Skin epidermis (tissue), 12 donors: Measurements from ENCODE around the gene NEMP2.

ENCODE experiments used
- H3K27ac ChIP-seq, 21 experiments: fragments of 200-600 bp; sonication (generic) in 11 of 21; one replicate each; pipeline ENCODE4 v1.5.0; 2020; ENCODE audit warnings: mild to moderate bottlenecking in 3 of 21, inconsistent platforms in 2 of 21, moderate library complexity in 2 of 21
- H3K4me3 ChIP-seq, 7 experiments: fragments of 200-600 bp; sonication (generic) in 2 of 7; one replicate each; pipeline ENCODE4 v1.5.0; 2020; ENCODE audit warnings: inconsistent platforms in 2 of 7, mild to moderate bottlenecking in 2 of 7, moderate library complexity in 1 of 7

The NEMP2 gene

GRCh38 chr2:190562121-190562520 lies 27.6 kb upstream of the NEMP2 start:
- Histone ChIP-seq H3K27ac (no peak overlapping the region), H3K4me3 (no peak overlapping the region)

DNA sequence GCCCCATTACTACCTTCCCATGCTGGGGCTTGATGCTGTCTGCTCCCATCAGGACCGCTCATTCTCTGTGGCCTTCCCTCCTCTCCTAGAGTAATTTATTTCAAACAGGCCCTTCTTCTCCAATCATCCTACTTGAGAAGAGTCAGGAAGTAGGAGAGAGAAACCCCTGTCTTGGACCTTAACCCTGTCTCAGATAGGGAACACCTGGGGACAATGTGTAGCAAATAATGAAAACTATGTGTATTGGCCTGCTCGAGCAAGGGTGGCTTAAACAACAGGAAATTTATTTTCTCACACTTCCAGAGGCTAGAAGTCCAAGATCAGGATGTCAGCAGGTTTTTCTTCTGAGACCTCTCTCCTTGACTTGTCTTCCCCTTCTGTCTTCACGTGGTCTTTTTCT lies 26.6 kb upstream of the NEMP2 start:
- Histone ChIP-seq H3K4me3 (no peak overlapping the region), H3K27ac (no peak overlapping the region)

DNA sequence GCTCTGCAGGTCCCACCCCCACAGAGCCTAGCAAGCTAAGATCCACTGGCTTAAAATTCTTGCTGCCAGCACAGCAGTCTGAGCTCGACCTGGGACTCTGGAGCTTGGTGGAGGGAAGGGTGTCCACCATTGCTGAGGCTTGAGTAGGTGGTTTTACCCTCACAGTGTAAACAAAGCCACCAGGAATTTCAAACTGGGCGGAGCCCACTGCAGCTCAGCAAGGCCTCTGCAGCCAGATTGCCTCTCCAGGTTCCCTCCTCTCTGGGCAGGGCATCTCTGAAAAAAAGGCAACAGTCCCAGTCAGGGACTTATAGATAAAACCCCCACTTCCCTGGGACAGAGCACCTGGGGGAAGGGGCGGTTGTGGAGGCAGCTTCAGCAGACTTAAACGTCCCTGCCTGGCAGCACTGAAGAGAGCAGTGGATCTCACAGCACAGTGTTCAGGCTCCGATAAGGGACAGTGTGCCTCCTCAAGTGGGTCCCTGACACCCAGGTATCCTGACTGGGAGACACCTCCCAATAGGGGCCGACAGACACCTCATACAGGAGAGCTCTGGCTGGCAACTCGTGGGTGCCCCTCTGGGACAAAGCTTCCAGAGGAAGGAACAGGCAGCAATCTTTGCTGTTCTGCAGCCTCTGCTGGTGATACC lies 20.0 kb upstream of the NEMP2 start:
- Histone ChIP-seq H3K27ac (no peak overlapping the region), H3K4me3 (no peak overlapping the region)

- Histone ChIP-seq H3K4me3 (no peak overlapping the region), H3K27ac (no peak overlapping the region)
These were observed 18.7 kb upstream of the NEMP2 start for GRCh38 chr2:190553254-190553653.

- Histone ChIP-seq H3K27ac (no peak overlapping the region), H3K4me3 (no peak overlapping the region)
These were observed 17.4 kb upstream of the NEMP2 start for GRCh38 chr2:190551928-190552327.

- no peak overlapping the region for H3K4me3 ChIP-seq
- H3K27ac ChIP-seq: no peak overlapping the region
These were observed 15.6 kb upstream of the NEMP2 start for GRCh38 chr2:190550137-190550536.

DNA sequence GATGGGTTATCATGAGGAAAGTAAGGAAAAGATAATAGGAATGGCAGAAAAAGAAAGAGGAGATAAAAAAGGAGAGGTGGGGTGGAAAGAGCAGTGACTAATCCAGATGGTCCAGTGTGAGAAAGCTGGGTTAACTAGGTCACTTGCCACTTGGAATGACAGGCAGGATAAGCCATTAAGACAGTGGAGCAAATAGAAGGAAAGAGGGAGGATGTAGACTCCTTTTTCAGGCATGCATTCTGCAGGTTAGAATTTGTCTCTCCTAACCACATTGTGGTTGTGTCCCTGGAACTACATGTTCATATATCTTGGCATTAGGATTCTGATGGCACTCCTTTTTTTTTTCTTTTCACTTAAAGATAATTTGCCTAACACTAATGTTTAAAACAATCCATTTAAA lies 13.4 kb upstream of the NEMP2 start:
- Histone ChIP-seq H3K4me3 (no peak overlapping the region), H3K27ac (no peak overlapping the region)

DNA sequence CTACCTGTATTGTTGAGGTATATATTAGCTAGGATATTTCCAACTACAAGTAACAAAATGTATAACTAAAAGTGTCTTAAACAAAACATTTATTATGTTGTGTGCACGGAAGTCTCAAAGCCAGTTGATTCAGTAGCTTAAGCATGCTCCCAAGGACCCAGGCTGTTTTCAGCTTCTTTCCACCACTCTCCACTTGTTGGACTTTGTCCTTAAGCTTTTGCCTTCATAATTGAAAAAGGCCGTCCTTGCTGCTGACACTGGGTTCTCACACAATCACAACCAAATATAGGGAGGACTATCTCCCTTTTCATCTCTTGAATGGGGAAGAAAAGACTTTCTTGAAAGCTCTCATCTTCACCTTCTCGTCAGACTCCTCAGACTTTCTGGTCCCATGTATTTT lies 12.2 kb upstream of the NEMP2 start:
- Histone ChIP-seq H3K4me3 (no peak overlapping the region), H3K27ac (no peak overlapping the region)

DNA sequence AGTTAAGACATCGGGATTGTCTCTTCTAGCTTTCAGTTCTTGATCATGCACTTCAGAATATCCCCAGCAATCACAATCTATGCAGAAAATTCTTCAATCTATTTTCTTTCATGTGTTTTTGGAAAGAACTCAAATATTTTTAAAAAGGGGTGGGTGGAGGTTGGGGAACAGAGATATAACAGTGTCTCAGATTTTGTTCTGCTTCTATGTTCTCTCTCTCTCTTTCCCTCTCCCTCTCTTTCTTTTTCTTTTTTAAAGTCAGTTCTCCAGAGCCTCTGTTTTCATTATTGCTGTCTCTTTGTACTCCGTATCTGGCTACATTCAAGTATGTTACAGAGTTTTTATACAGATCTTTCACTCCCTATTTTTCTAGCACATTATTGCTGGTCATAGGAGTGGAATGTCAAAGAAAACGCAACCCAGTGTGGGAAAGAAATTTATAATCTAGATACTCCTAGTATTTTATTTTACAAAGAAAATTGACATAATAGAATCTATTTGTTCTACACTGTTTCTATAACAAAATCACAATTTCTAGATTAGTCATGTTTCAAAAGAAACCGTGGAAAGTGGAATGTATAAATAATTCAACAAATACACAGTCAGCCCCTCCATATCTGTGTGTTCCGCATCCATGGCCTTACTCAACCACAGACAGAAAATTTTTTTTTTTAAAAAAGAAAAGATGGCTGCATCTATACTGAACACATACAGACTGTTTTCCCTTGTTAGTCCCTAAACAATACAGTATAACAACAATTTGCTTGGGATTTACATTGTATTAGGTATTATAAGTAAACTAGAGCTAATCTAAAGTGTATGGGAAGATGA lies 11.2 kb upstream of the NEMP2 start:
- Histone ChIP-seq H3K27ac (peak overlapping the region in 1 of 21 experiments; percentile 29), H3K4me3 (no peak overlapping the region)

GRCh38 chr2:190545093-190545492 lies 10.6 kb upstream of the NEMP2 start:
- Histone ChIP-seq H3K4me3 (no peak overlapping the region), H3K27ac (peak overlapping the region in 1 of 21 experiments; percentile 29)

GRCh38 chr2:190540048-190540447 lies 5.5 kb upstream of the NEMP2 start:
- no peak overlapping the region for H3K4me3 ChIP-seq
- no peak overlapping the region for H3K27ac ChIP-seq

GRCh38 chr2:190538201-190538600 lies 3.7 kb upstream of the NEMP2 start:
- no peak overlapping the region for H3K27ac ChIP-seq
- H3K4me3 ChIP-seq: no peak overlapping the region

DNA sequence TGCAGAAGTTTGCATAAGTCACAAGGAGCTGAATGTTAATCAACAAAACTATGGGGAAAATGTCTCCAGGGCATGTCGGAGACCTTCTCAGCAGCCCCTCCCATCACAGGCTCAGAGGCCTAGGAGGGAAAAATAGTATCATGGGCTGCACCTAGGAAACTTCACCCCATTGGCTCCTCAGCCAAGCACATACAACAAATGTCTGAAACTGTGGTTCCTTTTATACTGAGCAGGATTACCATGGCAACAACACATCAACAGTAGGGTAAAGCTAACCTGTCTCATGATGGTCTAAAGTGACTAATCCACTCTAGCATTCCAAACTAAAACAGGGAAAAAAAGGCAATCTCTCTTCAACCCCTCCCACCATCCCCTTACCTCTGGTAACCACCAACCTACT lies 3.2 kb upstream of the NEMP2 start:
- H3K27ac ChIP-seq: no peak overlapping the region
- H3K4me3 ChIP-seq: no peak overlapping the region

DNA sequence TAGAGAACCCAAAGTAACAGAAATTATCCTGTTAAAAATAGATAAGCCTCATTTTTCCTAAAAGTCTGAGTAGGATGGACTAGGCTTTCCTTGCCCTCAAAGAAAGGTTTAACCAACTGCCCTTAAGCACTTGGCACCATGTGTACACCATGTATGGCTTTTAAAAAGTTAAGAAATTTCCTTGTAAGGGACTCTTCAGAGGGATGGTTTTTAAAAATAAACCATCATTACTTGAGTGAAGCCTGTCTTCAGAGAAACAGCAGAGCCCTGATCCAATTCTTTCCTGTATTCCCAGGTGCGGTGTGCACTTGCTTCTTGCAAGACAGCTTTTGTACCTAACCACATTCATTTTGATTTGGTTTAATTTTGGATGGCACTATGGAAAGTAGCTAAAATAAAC lies 1.1 kb upstream of the NEMP2 start:
- peak overlapping the region in 15 of 21 experiments; percentile 86 to 99 (median 95) for H3K27ac ChIP-seq
- H3K4me3 ChIP-seq: peak overlapping the region in 6 of 7 experiments; percentile 72 to 82 (median 78)

- Histone ChIP-seq H3K4me3 (peak overlapping the region; percentile 49 to 82 (median 78)), H3K27ac (peak overlapping the region; percentile 81 to 99 (median 95))
These were observed 558 bp upstream of the NEMP2 start for GRCh38 chr2:190535121-190535439.

- H3K27ac ChIP-seq: peak overlapping the region; percentile 81 to 99 (median 95)
- H3K4me3 ChIP-seq: peak overlapping the region; percentile 49 to 82 (median 78)
These were observed 583 bp downstream of the NEMP2 start for GRCh38 chr2:190533968-190534309.

DNA sequence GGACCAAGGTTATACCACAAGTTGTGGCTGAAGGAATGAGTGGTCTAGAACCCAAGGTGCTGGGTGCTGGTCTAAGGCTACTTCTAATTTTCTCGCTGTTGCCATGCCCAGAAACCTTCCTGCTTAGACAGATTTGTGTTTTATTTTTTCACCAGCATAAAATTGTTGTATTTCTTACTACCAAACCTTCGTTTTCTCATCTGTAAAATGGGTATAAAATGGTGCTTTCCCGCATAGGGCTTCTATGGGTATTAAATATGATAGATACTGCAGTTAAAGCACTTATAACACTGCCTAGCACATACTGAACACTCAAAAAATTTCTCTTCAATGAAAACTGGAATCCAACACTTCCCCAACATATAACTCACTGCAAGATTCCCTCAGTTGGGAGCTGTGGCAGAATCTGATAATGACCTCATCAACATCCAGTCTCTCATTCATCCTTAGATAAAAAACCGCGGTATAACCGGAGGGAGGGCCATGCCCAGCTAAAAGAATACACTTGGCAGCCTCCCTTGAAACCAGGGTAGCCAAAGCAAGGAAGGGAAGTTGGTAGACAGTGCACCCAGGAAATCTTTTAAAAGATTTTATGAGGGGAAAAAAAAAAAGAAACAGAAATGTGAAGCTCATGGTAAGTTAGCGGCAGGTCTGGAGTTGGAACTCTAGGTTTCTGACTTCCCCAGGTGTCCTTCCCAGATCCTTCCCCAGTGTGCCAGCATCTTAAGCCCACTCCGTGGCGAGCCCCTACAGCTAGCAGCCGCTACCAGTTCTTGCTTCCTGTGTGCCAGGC lies 1.2 kb downstream of the NEMP2 start:
- peak overlapping the region; percentile 81 to 99 (median 95) for H3K27ac ChIP-seq
- H3K4me3 ChIP-seq: peak overlapping the region; percentile 49 to 82 (median 78)

DNA sequence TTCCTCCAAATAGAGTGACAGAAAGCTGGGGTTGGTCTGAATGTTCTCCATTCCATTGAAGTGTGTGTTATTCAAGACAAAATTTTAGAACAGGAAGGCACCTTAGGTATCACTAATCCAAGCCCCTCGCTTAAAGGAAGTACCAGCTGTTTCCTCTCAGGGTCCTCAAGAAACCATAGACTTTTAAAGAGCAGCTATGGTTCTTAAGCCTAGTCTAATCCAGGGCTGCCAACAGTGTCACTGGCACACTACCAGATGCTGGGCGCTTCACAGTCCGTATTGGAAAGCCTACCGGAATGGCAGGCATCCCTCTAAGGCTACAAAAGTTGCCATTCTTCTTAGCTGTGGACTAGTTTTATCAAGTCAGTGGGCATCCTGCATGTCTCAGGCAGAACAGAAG lies 1.9 kb downstream of the NEMP2 start:
- Histone ChIP-seq H3K4me3 (no peak overlapping the region), H3K27ac (peak overlapping the region in 2 of 21 experiments; percentile 3 to 7)

GRCh38 chr2:190530248-190530900 lies 4.1 kb downstream of the NEMP2 start:
- Histone ChIP-seq H3K4me3 (no peak overlapping the region), H3K27ac (peak overlapping the region in 11 of 21 experiments; percentile 1 to 58 (median 24))
